IMR-90 (cell line): Measurements from ENCODE around the gene TCF7L2. TPM values are rescaled to one million over a fixed set of nuclear protein-coding genes. Genes with fewer than 3 reads are reported as not detected.

ENCODE experiments used
- ATAC-seq: fragments of 200-7000 bp; cut with Tn5 transposase; 2 replicates; pipeline ENCODE4 v1.9.1; 2020; ENCODE audit warnings: low read depth, mild to moderate bottlenecking, moderate library complexity
- BruUV-seq: library from RNA; stranded (reverse); fragments of 400-500 nt; replicated peaks from 2 replicates; lab custom pipeline; 2021; lab: Mats Ljungman, UMichigan
- CTCF ChIA-PET: fragments of 300-600 bp; formaldehyde crosslinking; extraction: SDS; loops from one replicate; lab custom pipeline; 2021; ENCODE audit warnings: antibody characterized with exemption; lab: Yijun Ruan, JAX
- POLR2A ChIA-PET: fragments of 300-600 bp; sonication (Branson Sonifier 250); formaldehyde crosslinking; loops from one replicate; lab custom pipeline; 2022; ENCODE audit warnings: antibody characterized with exemption; ENCODE audit not compliant: unreplicated experiment; lab: Charles Lee
- DNase-seq: peaks from one replicate; pipeline ENCODE4 v3.0.0; 2013
- H2AFZ ChIP-seq: replicated peaks from 2 replicates; pipeline ENCODE3; 2013; ENCODE audit warnings: low read length, mild to moderate bottlenecking; ENCODE audit not compliant: poor library complexity
- H2AK5ac ChIP-seq: 2 replicates; pipeline ENCODE4 v1.6.1; 2013; ENCODE audit warnings: low read depth, low read length, inconsistent platforms
- H2AK9ac ChIP-seq: replicated peaks from 2 replicates; pipeline ENCODE3; 2013; ENCODE audit warnings: mild to moderate bottlenecking, low read depth, low read length, moderate library complexity; ENCODE audit not compliant: poor library complexity
- H2BK120ac ChIP-seq: 2 replicates; pipeline ENCODE4 v1.6.1; 2013; ENCODE audit warnings: low read depth, low read length, inconsistent platforms
- H2BK15ac ChIP-seq: 3 replicates; pipeline ENCODE4 v1.6.1; 2013; ENCODE audit warnings: low read depth, low read length, inconsistent platforms
- H2BK20ac ChIP-seq: 2 replicates; pipeline ENCODE4 v1.6.1; 2013; ENCODE audit warnings: low read depth, mild to moderate bottlenecking, inconsistent platforms, low read length, moderate library complexity
- H2BK5ac ChIP-seq: 2 replicates; pipeline ENCODE4 v1.6.1; 2013; ENCODE audit warnings: mild to moderate bottlenecking, low read depth, low read length, inconsistent platforms; ENCODE audit not compliant: poor library complexity, severe bottlenecking
- H3K14ac ChIP-seq: replicated peaks from 2 replicates; pipeline ENCODE4 v1.6.1; 2013; ENCODE audit warnings: low read depth, low read length, inconsistent platforms
- H3K18ac ChIP-seq: 2 replicates; pipeline ENCODE4 v1.6.1; 2013; ENCODE audit warnings: low read depth, low read length, control low read depth
- H3K23ac ChIP-seq: 2 replicates; pipeline ENCODE4 v1.6.1; 2013; ENCODE audit warnings: low read depth, low read length, inconsistent platforms
- H3K27ac ChIP-seq: 2 replicates; pipeline ENCODE4 v1.5.1; 2013; ENCODE audit warnings: mild to moderate bottlenecking, control low read depth, low read length; ENCODE audit not compliant: insufficient read depth
- H3K27me3 ChIP-seq: 2 replicates; pipeline ENCODE4 v1.6.1; 2013; ENCODE audit warnings: low read length; ENCODE audit not compliant: control insufficient read depth, insufficient read depth
- H3K36me3 ChIP-seq: 2 replicates; pipeline ENCODE4 v1.6.1; 2013; ENCODE audit warnings: low read length, mixed read lengths; ENCODE audit not compliant: control insufficient read depth, insufficient read depth
- H3K4ac ChIP-seq: 2 replicates; pipeline ENCODE4 v1.6.1; 2013; ENCODE audit warnings: low read depth, low read length, inconsistent platforms
- H3K4me1 ChIP-seq: 2 replicates; pipeline ENCODE4 v1.6.1; 2013; ENCODE audit warnings: low read length, mixed read lengths; ENCODE audit not compliant: control insufficient read depth, insufficient read depth
- H3K4me2 ChIP-seq: 2 replicates; pipeline ENCODE4 v1.6.1; 2013; ENCODE audit warnings: low read depth, mild to moderate bottlenecking, control low read depth, low read length, moderate library complexity
- H3K4me3 ChIP-seq: 2 replicates; pipeline ENCODE4 v1.5.1; 2013; ENCODE audit warnings: low read depth, mild to moderate bottlenecking, control low read depth, low read length, moderate library complexity; ENCODE audit not compliant: insufficient read depth
- H3K56ac ChIP-seq: 2 replicates; pipeline ENCODE4 v1.6.1; 2013; ENCODE audit warnings: low read length, inconsistent platforms; ENCODE audit not compliant: insufficient read depth; ENCODE audit errors: extremely low read depth
- H3K79me1 ChIP-seq, 2 experiments: 2 replicates each; pipeline ENCODE4 v1.6.1; 2013; ENCODE audit warnings: low read length in 2 of 2, inconsistent platforms in 1 of 2, low read depth in 1 of 2
- H3K9ac ChIP-seq: 2 replicates; pipeline ENCODE4 v1.6.1; 2013; ENCODE audit warnings: low read depth, low read length, control low read depth
- H3K9me1 ChIP-seq: 2 replicates; pipeline ENCODE4 v1.6.1; 2013; ENCODE audit warnings: low read length, inconsistent platforms; ENCODE audit not compliant: insufficient read depth
- H3K9me3 ChIP-seq: 2 replicates; pipeline ENCODE4 v1.6.1; 2013; ENCODE audit warnings: low read length; ENCODE audit not compliant: control insufficient read depth, insufficient read depth
- H4K20me1 ChIP-seq: 2 replicates; pipeline ENCODE4 v1.6.1; 2013; ENCODE audit warnings: low read length, inconsistent platforms; ENCODE audit not compliant: insufficient read depth
- H4K5ac ChIP-seq: 2 replicates; pipeline ENCODE4 v1.6.1; 2013; ENCODE audit warnings: mild to moderate bottlenecking, low read depth, low read length, control low read depth
- H4K8ac ChIP-seq, 2 experiments: 2 replicates each; pipeline ENCODE4 v1.6.1; 2013; ENCODE audit warnings: low read depth in 2 of 2, low read length in 2 of 2, control low read depth in 1 of 2, inconsistent platforms in 1 of 2
- H4K91ac ChIP-seq: 2 replicates; pipeline ENCODE4 v1.6.1; 2013; ENCODE audit warnings: low read depth, low read length, inconsistent platforms; ENCODE audit not compliant: insufficient read depth
- BHLHE40 ChIP-seq: fragments of 150-350 bp; IDR thresholded peaks from 2 replicates; pipeline ENCODE4 v1.6.1; 2016; ENCODE audit warnings: mild to moderate bottlenecking, low read depth, low read length
- CHD1 ChIP-seq: IDR thresholded peaks from 2 replicates; pipeline ENCODE4 v1.6.1; 2012; ENCODE audit warnings: low read depth, low read length, improper control_type of control experiment
- CTCF ChIP-seq: conservative IDR thresholded peaks from 2 replicates; pipeline ENCODE4 v1.5.1; 2012; ENCODE audit warnings: mild to moderate bottlenecking, low read depth, low read length, improper control_type of control experiment
- FOS ChIP-seq: fragments of 150-350 bp; IDR thresholded peaks from 2 replicates; pipeline ENCODE4 v1.6.1; 2016; ENCODE audit warnings: low read depth, low read length
- MAFK ChIP-seq: IDR thresholded peaks from 2 replicates; pipeline ENCODE4 v1.6.1; 2012; ENCODE audit warnings: low read depth, low read length, improper control_type of control experiment
- MAZ ChIP-seq: IDR thresholded peaks from 2 replicates; pipeline ENCODE4 v1.6.1; 2012; ENCODE audit warnings: low read depth, mild to moderate bottlenecking, low read length, improper control_type of control experiment, moderate library complexity, borderline replicate concordance
- NFE2L2 ChIP-seq: fragments of 150-350 bp; IDR thresholded peaks from 2 replicates; pipeline ENCODE4 v1.6.1; 2016; ENCODE audit warnings: low read depth, mild to moderate bottlenecking, low read length
- RAD21 ChIP-seq: IDR thresholded peaks from 2 replicates; pipeline ENCODE4 v1.6.1; 2012; ENCODE audit warnings: low read length, improper control_type of control experiment
- RFX5 ChIP-seq: IDR thresholded peaks from 2 replicates; pipeline ENCODE4 v1.8.0; 2012; ENCODE audit warnings: low read depth, mild to moderate bottlenecking, low read length, moderate library complexity
- SMC3 ChIP-seq: fragments of 150-350 bp; IDR thresholded peaks from 2 replicates; pipeline ENCODE4 v1.6.1; 2016; ENCODE audit warnings: low read depth, mild to moderate bottlenecking, antibody characterized with exemption, low read length, moderate library complexity
- USF2 ChIP-seq: fragments of 150-350 bp; IDR thresholded peaks from 2 replicates; pipeline ENCODE4 v1.6.1; 2017; ENCODE audit warnings: mild to moderate bottlenecking, antibody characterized with exemption, low read length, low read depth
- WGBS, 2 experiments: methylation state at CpG; one replicate each; pipeline versions ENCODE4 v1.1.5 to v1.1.7; 2013; ENCODE audit warnings: missing lambda C conversion rate in 2 of 2; ENCODE audit not compliant: insufficient read length in 1 of 2; ENCODE audit errors: extremely low coverage in 2 of 2; 5-methylcytosine and 5-hydroxymethylcytosine counted together
- dilution Hi-C: fragments of 300-500 bp; cut with HindIII; formaldehyde crosslinking; loops from one replicate; pipeline ENCODE4 v1.14.3; 2018; ENCODE audit warnings: low sequenced_read_pairs; ENCODE audit not compliant: unreplicated experiment
- in situ Hi-C: fragments of 300-500 bp; cut with MboI; formaldehyde crosslinking; loops from 3 replicates; pipeline ENCODE4 v1.14.3; 2019; ENCODE audit warnings: low sequenced_read_pairs, inconsistent platforms, mixed read lengths
- intact Hi-C: fragments of 100-400 bp; cut with micrococcal nuclease; formaldehyde crosslinking; loops from 2 replicates; pipeline ENCODE4 v1.10.0; 2022
- polyA plus RNA-seq, 3 experiments: library from polyadenylated mRNA; depleted of rRNA; stranded (reverse); fragments of >200 nt; gene quantifications; 2 replicates each; pipeline ENCODE4 v1.2.3, GENCODE V29; 2012; ENCODE audit warnings: low replicate concordance in 1 of 3
- total RNA-seq: library from RNA; depleted of rRNA; stranded (reverse); fragments of >200 nt; gene quantifications from 2 replicates; pipeline ENCODE4 v1.2.3, GENCODE V29; 2012

TCF7L2 gene
- total and polyA plus RNA-seq, 2 of the 4 experiments (the other 2 are of a cell fraction), result 1.3 to 12.2 TPM

- peaks cover 18% of the 10 kb centered on the region for H3K4me1 ChIP-seq
Measured at GRCh38 chr10:113052076-113052830, 102.2 kb downstream of the TCF7L2 start.

More at GRCh38 chr10:113052076-113052830, 102.2 kb downstream of the TCF7L2 start:
- in situ Hi-C loops (no loop called here), dilution Hi-C loops (no loop called here), intact Hi-C loops (loop anchor here (10.0 kb wide), 1 partner anchor 333 kb away; no protein-coding TSS in a partner anchor)
- Histone ChIP-seq H4K5ac (no peak overlapping the region), H3K9me3 (no peaks in the 10 kb centered on the region), H3K36me3 (peaks cover 4% of the 10 kb centered on the region; the same call in 1 of the 2 replicates), H2BK15ac (peak overlapping the region; percentile 48; the same call in 1 of the 3 replicates), H2AFZ (no peak overlapping the region), H3K18ac (no peak overlapping the region), H3K27ac (no peak overlapping the region), H3K56ac (no peak overlapping the region), H2BK5ac (no peak overlapping the region), H3K4me3 (no peak overlapping the region), H3K4ac (peak overlapping the region; percentile 37; the same call in 1 of the 2 replicates), H3K27me3 (no peaks in the 10 kb centered on the region), H3K79me1 (peaks cover 55 to 85% of the 10 kb centered on the region in 2 experiments), H3K14ac (no peak overlapping the region; the same call in 1 of the 2 replicates), H4K20me1 (peaks cover 27% of the 10 kb centered on the region), H4K91ac (peak overlapping the region; percentile 38; the same call in 1 of the 2 replicates), H3K9ac (no peak overlapping the region), H2AK9ac (no peak overlapping the region), H2AK5ac (peak overlapping the region; percentile 20; the same call in 1 of the 2 replicates), H3K9me1 (peaks cover 26% of the 10 kb centered on the region), H3K23ac (peak overlapping the region; percentile 41; the same call in 1 of the 2 replicates), H2BK120ac (no peak overlapping the region), H3K4me2 (no peak overlapping the region), H4K8ac (no peak overlapping the region), H2BK20ac (no peak overlapping the region)
- no TSS peak for BruUV-seq
- DNase-seq, result no peak
- no peak for ATAC-seq
- peak; percentile 17; the same call in 1 of the 2 replicates for TF ChIP-seq RAD21
- no peak for TF ChIP-seq MAFK
- no peak for TF ChIP-seq NFE2L2
- TF ChIP-seq BHLHE40, result no peak
- TF ChIP-seq MAZ, result no peak
- no peak for TF ChIP-seq FOS
- no peak for TF ChIP-seq USF2
- TF ChIP-seq CTCF, result peak; percentile 13; the same call in 1 of the 2 replicates
- TF ChIP-seq CHD1, result no peak
- TF ChIP-seq SMC3, result no peak
- TF ChIP-seq RFX5, result no peak
- ChIA-PET POLR2A (no interaction called here), CTCF (no interaction called here)
- WGBS, 2 experiments, result 77% methylated on average over 5 of the region's 10 CpGs; no CpG with 5 or more reads in 1 of the 2 experiments
